HG02938 (cell line): ENCODE measurements around the gene MCF2L2.
"Not testable (repeated sequence)": the region's sequence is repeated elsewhere in the genome, so short reads cannot be mapped to it uniquely, and the experiment has no call there.

Experiments used
- ATAC-seq: cut with Tn5 transposase; IDR thresholded peaks from one replicate; pipeline ENCODE4 v1.9.1; 2021; ENCODE audit warnings: mild to moderate bottlenecking, moderate library complexity; ENCODE audit not compliant: unreplicated experiment

MCF2L2 gene

GRCh38 chr3:183443395-183444385 lies 15.3 kb upstream of the MCF2L2 start:
- no peak for ATAC-seq

GRCh38 chr3:183442994-183443393 lies 14.6 kb upstream of the MCF2L2 start:
- no peak for ATAC-seq

DNA sequence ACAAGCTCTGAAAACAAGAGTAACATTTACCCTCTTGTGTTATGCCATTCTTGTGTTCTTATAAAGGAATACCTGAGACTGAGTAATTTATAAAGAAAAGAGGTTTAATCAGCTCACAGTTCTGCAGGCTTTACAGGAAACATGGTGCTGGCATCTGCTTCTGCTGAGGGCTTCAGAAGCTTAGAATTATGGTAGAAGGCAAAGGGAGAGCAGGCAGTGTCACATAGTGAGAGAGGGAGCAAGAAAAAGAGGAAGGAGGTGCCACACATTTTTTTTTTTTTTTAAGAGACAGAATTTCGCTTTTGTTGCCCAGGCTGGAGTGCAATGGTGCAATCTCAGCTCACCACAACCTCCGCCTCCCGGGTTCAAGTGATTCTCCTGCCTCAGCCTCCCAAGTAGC lies 12.1 kb upstream of the MCF2L2 start:
- ATAC-seq: not testable (repeated sequence)

DNA sequence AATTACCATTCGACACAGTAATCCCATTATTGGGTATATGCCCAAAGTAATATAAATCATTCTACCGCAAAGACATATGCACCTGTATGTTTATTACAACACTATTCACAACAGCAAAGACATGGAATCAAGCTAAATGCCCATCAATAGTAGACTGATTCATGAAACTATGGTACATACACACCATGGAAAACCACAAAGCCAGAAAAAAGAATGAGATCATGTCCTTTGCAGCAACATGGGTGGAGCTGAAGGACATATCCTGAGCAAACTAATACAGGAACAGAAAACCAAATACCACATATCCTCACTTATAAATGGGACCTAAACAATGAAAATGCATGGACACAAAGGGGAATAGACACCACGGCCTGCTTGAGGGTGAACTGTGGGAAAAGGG lies 11.1 kb upstream of the MCF2L2 start:
- ATAC-seq: no peak

DNA sequence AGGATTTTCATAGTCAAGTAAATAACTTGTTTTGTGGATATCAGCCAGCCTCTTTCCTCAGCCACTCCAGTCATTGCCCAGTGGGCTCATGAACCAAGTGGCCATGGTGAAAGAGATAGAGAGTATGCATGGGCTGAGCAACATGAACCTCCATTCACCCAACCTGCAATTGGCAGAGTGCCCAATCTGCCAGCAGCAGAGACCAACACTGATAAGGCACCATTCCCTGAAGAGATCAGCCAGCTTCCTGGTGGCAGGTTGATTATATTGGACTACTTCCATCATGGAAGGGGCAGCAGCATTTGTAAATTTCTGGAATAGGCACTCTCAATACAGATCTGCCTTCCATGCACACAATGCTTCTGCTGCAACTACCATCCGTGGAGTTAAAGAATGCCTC lies 10.3 kb upstream of the MCF2L2 start:
- ATAC-seq: no peak

DNA sequence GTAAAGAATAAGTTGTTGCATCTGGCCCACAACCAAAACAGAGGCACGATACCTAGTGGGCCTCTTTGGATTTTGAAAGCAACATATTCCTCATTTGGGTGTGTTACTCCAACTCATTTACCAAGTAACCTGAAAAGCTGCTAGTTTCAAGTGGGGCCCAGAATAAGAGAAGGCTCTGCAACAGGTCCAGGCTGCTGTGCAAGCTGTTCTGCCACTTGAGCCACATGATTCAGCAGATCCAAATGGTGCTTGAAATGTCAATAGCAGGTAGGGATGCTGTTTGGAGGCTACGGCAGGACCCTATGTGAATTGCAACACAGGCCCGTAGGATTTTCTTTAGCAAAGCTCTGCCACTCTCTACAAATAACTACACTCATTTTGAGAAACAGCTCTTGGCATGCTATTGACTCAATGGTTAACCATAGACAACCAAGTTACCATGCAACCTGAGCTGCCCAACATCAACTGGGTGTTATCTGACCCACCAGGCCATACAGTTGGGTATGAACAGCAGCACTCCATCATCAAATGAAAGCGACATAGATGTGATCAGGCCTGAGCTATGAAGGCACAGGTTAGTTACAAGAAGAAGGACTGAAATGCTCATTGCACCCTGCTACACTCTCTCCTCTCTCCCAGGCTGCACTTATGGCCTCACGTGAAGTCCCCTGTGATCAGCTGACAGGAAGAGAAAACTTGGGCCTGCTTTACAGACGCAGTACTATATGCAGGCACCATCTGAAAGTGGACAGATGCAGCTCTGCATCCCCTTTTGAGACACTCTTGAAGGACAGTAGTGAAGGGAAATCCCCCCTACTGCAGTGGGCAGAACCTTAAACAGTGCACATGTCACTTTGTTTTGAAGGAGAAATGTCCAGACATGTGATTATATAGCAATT lies 9.5 kb upstream of the MCF2L2 start:
- no peak for ATAC-seq

DNA sequence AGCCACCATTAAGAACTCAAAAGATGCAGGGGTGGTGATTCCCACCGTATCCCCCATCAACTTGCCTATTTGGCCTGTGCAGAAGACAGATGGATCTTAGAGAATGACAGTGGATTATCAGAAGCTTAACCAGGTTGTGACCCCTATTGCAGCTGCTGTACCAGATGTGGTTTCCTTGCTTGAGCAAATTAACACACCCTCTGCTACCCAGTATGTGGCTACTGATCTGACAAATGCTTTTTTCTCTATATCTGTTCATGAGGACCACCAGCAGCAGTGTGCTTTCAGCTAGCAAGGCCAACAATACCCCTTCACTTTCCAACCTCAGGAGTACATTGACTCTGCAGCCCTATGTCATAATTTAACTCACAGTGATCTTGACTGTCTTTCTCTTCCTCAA lies 8.6 kb upstream of the MCF2L2 start:
- no peak for ATAC-seq

- ATAC-seq: no peak
These were observed 7.2 kb upstream of the MCF2L2 start for GRCh38 chr3:183435661-183436060.

- ATAC-seq: no peak
These were observed 6.6 kb upstream of the MCF2L2 start for GRCh38 chr3:183434992-183435391.

- ATAC-seq: no peak
These were observed 6.1 kb upstream of the MCF2L2 start for GRCh38 chr3:183434503-183434902.

- ATAC-seq: no peak
These were observed 2.0 kb upstream of the MCF2L2 start for GRCh38 chr3:183430325-183430957.

- peak; percentile 29 for ATAC-seq
These were observed 458 bp downstream of the MCF2L2 start for GRCh38 chr3:183427876-183428446.

DNA sequence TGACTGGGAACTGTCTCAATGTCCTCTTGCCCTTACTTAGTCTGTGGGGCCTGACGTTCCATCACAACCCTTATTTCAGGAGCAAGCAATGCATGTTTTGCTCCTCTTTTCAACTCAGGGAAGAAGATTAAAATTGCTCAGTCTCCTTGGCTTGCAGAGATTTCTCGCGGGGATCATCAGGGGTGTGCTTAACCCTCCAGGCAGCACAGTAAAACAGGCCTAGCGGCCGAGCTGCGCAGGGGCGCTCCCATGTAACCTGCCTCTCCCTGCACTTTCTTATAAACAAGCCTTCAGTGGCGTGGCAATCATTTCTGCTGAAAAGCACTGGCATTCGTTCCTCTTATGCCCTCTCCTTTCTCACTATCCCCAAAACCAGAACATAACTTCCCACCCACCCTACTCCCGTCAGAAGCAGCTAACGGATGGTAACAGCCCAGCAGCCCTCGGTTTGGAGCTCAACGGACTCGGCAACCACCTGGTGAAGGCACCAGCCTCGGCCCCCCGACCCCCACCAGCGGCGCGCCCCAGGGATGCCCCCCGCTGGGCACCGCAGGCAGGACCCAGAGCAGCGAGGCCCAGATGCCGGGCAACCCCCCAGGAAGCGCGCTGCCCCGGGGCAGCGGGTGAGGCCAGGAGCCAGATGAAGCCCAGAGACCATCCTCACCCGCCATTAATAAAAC lies 1.1 kb downstream of the MCF2L2 start:
- ATAC-seq: no peak

DNA sequence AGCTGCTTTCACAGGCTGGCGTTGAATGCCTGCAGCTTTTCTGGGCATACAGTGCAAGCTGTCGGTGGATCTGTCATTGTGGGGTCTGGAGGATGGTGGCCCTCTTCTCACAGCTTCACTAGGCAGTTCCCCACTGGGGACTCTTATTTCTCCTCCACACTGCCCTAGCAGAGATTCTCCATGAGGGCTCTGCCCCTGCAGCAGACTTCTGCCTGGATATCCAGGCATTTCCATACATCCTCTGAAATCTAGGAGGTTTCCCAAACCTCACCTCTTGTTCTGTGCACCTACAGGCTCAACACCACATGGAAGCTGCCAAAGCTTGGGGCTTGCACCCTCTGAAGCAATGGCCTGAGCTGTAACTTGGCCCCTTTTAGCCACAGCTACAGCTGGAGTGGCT lies 9.6 kb downstream of the MCF2L2 start:
- not testable (repeated sequence) for ATAC-seq

DNA sequence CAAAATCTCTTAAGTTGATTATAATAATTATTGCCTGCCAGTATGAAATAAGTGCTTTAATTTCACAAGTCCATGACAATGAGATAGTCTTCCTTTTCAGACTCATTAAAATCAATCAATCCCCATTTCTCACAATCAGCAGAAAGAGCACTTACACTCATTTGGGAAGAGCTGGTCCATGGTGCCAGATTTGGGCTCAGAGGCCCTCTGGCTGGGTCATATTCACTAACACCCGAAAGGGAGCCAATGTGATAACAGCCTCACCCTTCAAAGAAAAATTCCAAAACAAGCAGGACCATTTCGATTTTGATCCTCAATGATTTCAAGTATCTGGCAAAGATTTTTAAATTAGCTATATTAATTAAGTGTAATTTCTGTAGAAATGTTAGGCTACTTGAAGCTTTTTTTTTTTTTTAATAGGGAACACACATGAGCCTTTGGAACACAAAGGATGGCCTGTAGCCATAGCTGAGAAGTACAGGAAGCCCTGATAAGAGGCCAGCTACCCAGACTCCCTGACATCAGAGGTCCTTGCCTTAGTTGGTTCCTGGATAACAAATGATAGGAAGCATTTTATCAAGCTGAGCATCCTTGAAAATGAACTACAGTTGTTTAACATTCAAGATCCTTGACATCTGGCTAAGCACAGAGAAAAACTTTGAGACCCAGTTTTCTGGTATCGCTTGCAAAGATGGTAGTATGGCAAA lies 17.1 kb downstream of the MCF2L2 start:
- no peak for ATAC-seq

GRCh38 chr3:183410759-183411158 lies 17.7 kb downstream of the MCF2L2 start:
- ATAC-seq: no peak

DNA sequence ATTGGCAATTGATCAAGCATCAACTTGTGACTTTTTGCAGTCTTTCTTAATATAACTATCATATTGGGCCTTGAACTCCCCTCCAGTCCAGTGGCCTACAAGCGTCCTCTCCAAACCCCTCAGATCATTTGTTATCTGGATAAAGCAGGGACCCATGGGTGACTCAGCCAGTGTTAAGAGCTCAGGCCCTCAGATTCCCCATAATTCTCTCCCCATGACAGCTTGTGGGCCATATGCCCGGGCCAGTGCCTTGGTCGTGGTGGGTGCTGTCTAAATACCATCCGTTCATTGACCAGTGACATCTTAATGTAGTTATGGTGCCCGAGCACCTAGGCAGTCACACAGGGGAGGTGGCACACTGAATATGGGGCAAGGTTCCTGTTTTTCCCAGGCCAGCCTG lies 18.1 kb downstream of the MCF2L2 start:
- ATAC-seq: no peak

DNA sequence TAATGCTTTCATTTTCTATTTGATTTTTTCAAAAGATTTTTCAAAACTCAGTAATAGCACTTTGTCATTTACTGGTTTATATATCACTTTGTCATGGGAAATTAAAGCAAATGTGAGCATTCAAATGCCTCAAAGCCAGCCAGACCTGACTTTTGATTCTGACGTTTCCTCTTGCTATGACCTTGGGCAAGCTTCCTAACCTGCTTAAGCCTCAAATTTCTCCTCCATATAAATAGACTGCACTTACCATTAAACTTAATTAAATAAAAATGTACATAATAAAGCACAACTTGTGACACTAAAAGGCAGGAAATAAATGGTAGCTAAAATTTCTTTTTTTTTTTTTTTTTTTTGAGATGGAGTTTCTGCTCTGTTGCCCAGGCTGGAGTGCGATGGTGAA lies 19.2 kb downstream of the MCF2L2 start:
- ATAC-seq: no peak

DNA sequence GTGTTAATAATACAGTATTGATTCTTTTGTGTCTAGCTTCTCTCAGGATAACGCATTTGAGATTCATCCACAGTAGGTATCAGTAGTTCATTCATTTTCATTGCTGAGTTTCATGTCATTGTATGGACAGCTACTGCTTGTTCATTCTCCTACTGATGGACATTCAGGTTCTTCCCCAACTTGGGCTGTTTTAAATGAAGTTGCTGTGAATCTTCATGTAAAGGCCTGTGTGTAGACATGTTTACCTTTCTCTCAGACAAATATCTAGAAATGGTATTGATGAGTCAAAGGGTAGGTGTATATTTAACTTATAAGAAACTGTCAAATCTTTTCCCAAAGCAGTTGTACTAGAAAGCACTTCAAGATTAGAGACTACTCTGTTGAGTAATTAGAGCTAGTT lies 26.7 kb downstream of the MCF2L2 start:
- ATAC-seq: no peak

- ATAC-seq: no peak
These were observed 28.1 kb downstream of the MCF2L2 start for GRCh38 chr3:183400352-183400751.
